Gastroesophageal sphincter (tissue), 3 donors: ENCODE measurements around the gene ALG12.

Experiments used
- CTCF ChIP-seq, 4 experiments: fragments of 200-600 bp in 2 of 4; fragments of 450-650 bp in 2 of 4; sonication (generic) in 1 of 4; IDR thresholded peaks; one replicate each; pipeline ENCODE4 v1.5.1; 2017 to 2019; ENCODE audit warnings: antibody characterized with exemption in 4 of 4, mild to moderate bottlenecking in 2 of 4, moderate library complexity in 2 of 4
- POLR2A ChIP-seq, 2 donors: fragments of 450-650 bp; IDR thresholded peaks; one replicate each; pipeline ENCODE4 v1.6.1; 2017; ENCODE audit warnings: antibody characterized with exemption in 2 of 2, mild to moderate bottlenecking in 2 of 2, moderate library complexity in 1 of 2
- POLR2AphosphoS5 ChIP-seq: sonication (generic); formaldehyde crosslinking; IDR thresholded peaks from one replicate; pipeline ENCODE4 v1.6.1; 2017; ENCODE audit warnings: antibody characterized with exemption

GRCh38 chr22:49910229-49911155 lies 7.7 kb downstream of the ALG12 start:
- TF ChIP-seq CTCF (IDR thresholded peaks at IDR 0.05): no peak
- TF ChIP-seq POLR2A (IDR thresholded peaks at IDR 0.05): no peak
- TF ChIP-seq POLR2AphosphoS5: no peak
